Omental fat pad (tissue), 4 donors: Measurements from ENCODE around the gene TCF4. TPM values are rescaled to one million over a fixed set of nuclear protein-coding genes. Genes with fewer than 3 reads are reported as not detected.

ENCODE experiments used
- ATAC-seq: fragments of 150-250 bp; one replicate; pipeline ENCODE4 v1.9.1; 2016; ENCODE audit warnings: mild to moderate bottlenecking, moderate library complexity; ENCODE audit not compliant: low FRiP score
- DNase-seq: peaks from one replicate; pipeline ENCODE4 v3.0.0-alpha.2; 2019; ENCODE audit warnings: low spot score
- total RNA-seq, 4 donors: library from RNA; depleted of rRNA; stranded (reverse); fragments of >200 nt; gene quantifications; one replicate each; pipeline ENCODE4 v1.1.0, GENCODE V29; 2016
- TF ChIP-seq, protein P1 (sequence below), 3 donors: fragments of 450-650 bp; IDR thresholded peaks; one replicate each; pipeline ENCODE4 v1.5.1; 2016 to 2017; ENCODE audit warnings: antibody characterized with exemption in 3 of 3, mild to moderate bottlenecking in 3 of 3, moderate library complexity in 2 of 3

Gene TCF4
- total RNA-seq, 4 donors from 2014 or later = 113 to 381 (median 141) TPM

DNA sequence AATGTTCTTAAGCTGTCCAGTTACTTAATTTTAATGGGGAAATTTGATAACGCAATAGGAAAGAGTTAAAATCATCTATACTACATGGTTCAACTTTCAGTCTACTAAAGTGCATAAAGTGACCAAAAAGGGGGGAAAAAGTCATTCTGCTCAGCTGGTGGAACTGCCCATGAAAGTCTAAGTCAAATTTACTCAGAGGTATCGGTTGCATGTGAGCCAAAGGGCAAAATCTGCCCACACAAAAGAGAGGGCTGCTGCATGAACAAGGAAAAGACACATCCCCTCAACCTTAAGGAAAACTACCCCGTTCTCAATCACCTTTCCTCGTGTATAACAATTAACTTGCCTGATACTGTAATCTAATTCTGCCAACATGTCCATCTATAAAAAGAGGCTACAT lies 126.1 kb downstream of the TCF4 start:
- no peak for DNase-seq
- TF ChIP-seq, protein P1, sequence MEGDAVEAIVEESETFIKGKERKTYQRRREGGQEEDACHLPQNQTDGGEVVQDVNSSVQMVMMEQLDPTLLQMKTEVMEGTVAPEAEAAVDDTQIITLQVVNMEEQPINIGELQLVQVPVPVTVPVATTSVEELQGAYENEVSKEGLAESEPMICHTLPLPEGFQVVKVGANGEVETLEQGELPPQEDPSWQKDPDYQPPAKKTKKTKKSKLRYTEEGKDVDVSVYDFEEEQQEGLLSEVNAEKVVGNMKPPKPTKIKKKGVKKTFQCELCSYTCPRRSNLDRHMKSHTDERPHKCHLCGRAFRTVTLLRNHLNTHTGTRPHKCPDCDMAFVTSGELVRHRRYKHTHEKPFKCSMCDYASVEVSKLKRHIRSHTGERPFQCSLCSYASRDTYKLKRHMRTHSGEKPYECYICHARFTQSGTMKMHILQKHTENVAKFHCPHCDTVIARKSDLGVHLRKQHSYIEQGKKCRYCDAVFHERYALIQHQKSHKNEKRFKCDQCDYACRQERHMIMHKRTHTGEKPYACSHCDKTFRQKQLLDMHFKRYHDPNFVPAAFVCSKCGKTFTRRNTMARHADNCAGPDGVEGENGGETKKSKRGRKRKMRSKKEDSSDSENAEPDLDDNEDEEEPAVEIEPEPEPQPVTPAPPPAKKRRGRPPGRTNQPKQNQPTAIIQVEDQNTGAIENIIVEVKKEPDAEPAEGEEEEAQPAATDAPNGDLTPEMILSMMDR (IDR thresholded peaks at IDR 0.05) = no peak
- no peak for ATAC-seq

DNA sequence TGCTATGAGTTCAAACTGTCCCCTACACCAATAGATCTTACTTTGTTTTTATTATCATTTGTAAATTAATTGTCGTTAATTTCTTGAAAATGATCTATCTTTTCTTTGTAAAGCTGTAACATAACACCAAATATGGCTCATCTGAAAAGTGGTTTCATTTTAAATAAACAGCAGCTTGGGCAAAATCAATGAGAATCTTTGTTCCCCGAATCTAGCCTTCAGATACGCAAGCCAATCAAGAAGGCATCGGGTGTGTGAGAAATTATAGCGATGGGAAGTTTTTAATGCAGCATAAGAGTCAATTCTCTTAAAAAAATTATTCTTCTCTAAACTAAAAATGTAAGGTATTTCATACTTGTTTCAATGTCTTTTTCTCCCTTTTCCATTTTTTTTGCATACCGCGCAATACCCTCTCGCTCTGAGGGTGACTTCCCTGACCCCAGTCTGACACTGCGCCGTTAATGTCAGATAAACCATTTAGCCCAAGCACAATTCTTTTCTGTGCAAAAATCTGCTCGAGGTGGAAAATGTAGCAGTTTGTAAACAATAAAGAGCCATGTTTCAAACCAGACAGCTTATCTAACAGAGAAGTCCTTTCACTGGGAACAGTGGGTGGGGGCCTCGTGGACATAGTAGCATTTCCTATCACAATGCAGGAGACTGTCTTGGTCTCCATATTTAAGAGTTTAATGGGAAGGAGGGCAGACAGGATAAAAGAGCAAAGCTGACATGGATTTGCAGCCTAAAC lies 129.4 kb downstream of the TCF4 start:
- TF ChIP-seq, protein P1 (IDR thresholded peaks at IDR 0.05) = no peak
- ATAC-seq (no peak), DNase-seq (no peak)

DNA sequence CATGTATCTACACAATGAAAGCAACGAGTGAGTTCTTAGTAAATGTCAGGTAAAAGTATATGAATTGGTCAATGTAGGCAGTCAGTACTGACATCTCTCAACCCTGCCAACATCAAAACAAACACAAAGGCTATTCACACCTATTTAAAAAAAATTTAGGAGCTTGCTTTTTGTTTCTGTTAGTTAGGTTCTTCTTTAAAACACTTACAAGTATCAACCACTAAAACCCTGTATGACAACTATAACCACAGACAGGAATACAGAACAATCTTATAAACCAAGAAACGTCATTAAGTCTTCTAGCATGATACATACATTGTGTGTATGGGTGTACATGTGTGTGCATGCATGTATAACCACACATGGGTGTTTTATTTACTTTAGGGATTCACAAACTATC lies 131.0 kb downstream of the TCF4 start:
- no peak for ATAC-seq
- TF ChIP-seq, protein P1 (IDR thresholded peaks at IDR 0.05) = no peak
- no peak for DNase-seq

DNA sequence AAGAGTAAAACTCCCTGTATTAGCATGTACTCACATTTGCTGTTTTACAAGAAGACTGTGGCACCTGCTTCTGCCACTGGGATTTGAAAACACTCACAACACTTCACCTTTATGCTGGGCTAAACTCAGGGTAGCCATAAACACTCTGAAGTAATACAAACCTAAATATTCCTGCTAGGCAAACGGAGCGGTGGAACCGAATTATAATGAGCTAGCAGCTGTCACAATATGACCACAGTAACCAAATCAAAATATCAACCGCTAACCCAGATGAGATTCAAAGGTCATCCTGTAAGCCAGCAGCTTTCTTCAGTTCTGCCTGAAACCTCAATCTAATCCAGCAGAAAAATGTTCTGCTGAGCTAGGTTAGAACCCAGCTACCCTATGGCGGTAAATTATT lies 132.1 kb downstream of the TCF4 start:
- ATAC-seq = no peak
- TF ChIP-seq, protein P1 (IDR thresholded peaks at IDR 0.05) = no peak

DNA sequence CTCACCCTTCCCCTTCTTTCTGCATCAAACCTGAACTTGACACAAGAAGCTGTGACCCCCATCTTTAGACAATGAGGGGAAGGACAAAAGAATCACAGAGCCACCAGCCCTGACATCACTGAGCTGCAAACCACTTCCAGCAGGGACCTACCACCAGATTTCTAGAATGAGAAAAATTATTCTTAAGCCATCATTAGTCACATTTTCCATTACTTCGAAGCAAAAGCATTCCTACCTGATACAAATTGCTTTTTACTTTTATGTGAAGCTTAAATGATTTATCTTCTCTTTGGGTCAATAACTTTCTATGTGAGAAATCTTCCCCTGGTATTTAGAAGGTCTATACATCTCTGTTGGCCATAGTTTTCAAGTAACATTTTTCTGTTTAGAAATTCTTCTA lies 134.8 kb downstream of the TCF4 start:
- DNase-seq (no peak), ATAC-seq (no peak)
- TF ChIP-seq, protein P1 (IDR thresholded peaks at IDR 0.05) = no peak

More for the DNA sequence above, 132.1 kb downstream of the TCF4 start:
- no peak for DNase-seq

DNA sequence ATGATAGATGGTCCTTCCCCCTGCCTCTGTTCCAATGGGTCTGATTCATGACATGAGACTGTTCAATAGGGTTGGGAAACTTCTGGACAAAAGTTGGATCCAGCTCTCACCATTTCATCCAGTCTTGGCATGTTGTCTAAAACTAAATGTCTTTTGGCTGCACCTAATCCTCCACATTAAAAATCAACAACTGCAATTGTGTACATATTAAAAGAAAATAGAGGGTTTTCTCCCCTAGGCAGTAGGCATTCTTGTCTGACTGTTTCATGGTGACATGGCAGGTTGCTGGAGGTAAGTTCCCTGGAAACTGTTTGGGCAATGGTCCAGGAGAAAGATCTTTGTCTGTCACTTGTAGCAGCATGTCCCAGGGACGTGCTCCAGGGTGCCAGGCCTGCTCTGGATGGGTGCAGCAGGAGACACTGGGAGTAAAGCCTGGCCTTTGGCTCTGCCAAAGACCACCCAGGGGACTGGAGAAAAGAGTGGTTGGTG lies 135.8 kb downstream of the TCF4 start:
- ATAC-seq = peak; percentile 59
- no peak for DNase-seq
- TF ChIP-seq, protein P1 (IDR thresholded peaks at IDR 0.05) = no peak
